Mesothelial cell of epicardium (in vitro differentiated cells): Measurements from ENCODE around the gene ZNF90. TPM values are rescaled to one million over a fixed set of nuclear protein-coding genes. Genes with fewer than 3 reads are reported as not detected.
"Not testable (repeated sequence)": the region's sequence is repeated elsewhere in the genome, so short reads cannot be mapped to it uniquely, and the experiment has no call there.

ENCODE experiments used
- DNase-seq, 2 experiments: peaks; one replicate each; pipeline ENCODE4 v3.0.0; 2021; ENCODE audit warnings: low spot score in 2 of 2; ENCODE audit not compliant: unreplicated experiment in 2 of 2
- H3K27ac Mint-ChIP-seq: 2 replicates; pipeline ENCODE4 v1.8.0; 2021; ENCODE audit warnings: mixed read lengths
- H3K27me3 Mint-ChIP-seq: 2 replicates; pipeline ENCODE4 v1.8.0; 2021; ENCODE audit warnings: low read depth, mixed read lengths
- H3K36me3 Mint-ChIP-seq: 2 replicates; pipeline ENCODE4 v1.8.0; 2021; ENCODE audit warnings: mixed read lengths
- H3K4me1 Mint-ChIP-seq: 2 replicates; pipeline ENCODE4 v1.8.0; 2021; ENCODE audit warnings: mixed read lengths
- H3K4me3 Mint-ChIP-seq: 2 replicates; pipeline ENCODE4 v1.8.0; 2021; ENCODE audit warnings: mild to moderate bottlenecking, moderate library complexity, mixed read lengths
- H3K9me3 Mint-ChIP-seq: 2 replicates; pipeline ENCODE4 v1.8.0; 2021; ENCODE audit warnings: mixed read lengths
- CTCF ChIP-seq: fragments of 200-600 bp; sonication (generic); IDR thresholded peaks from one replicate; pipeline ENCODE4 v1.5.0; 2021; ENCODE audit warnings: antibody characterized with exemption; ENCODE audit not compliant: unreplicated experiment
- total RNA-seq: library from RNA; stranded (reverse); gene quantifications from 3 replicates; pipeline ENCODE4 v1.2.1, GENCODE V29; 2021

ZNF90 gene
- total RNA-seq, 1 donor from 2014 or later: 28.0 TPM

DNA sequence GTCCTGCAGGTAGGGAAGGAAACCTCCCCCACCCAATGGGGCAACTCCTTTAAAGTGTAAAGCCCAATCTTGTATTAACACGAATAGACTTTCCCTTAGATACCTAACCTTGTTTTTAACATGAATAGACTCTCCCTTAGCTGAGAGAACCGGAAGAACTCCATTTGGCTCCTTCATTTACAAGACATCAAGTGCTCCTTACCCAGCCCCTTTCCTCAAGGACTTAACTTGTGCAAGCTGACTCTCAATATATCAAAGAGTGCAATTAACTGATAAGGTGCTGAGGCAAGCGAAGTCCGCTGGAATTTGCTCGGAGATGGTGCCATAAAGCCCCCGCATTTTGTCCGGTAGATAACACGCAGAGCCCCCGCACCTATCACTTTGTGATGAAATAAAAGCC is 9.9 kb upstream of the ZNF90 start:
- no peaks in the 10 kb centered on the region for H3K36me3 Mint-ChIP-seq
- no peaks in the 10 kb centered on the region for H3K27me3 Mint-ChIP-seq
- peaks cover 9% of the 10 kb centered on the region for H3K9me3 Mint-ChIP-seq
- peak overlapping the region; percentile 62 for H3K27ac Mint-ChIP-seq
- peaks cover 13% of the 10 kb centered on the region for H3K4me1 Mint-ChIP-seq
- peak overlapping the region; percentile 57 for H3K4me3 Mint-ChIP-seq
- no peak for TF ChIP-seq CTCF
- DNase-seq: no peak

DNA sequence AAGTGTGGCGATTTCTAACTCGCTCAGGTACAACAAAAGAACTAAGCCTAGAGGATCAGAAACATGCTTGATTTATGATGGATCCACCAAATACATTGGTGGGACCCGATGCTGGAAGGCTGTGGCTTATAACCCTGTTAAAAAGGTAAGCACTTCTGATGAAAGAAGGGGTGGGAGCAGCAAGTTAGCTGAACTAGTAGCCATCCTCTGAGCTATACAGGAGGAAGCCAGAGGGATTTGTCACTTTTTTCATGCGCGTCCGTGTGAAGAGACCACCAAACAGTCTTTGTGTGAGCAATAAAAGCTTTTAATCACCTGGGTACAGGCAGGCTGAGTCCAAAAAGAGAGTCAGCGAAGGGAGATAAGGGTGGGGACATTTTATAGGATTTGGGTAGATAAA is 9.2 kb upstream of the ZNF90 start:
- not testable (repeated sequence) for H3K9me3 Mint-ChIP-seq, H3K27me3 Mint-ChIP-seq, H3K36me3 Mint-ChIP-seq, DNase-seq
- peak overlapping the region; percentile 57 for H3K4me3 Mint-ChIP-seq
- H3K4me1 Mint-ChIP-seq: peaks cover 13% of the 10 kb centered on the region
- H3K27ac Mint-ChIP-seq: peak overlapping the region; percentile 62

DNA sequence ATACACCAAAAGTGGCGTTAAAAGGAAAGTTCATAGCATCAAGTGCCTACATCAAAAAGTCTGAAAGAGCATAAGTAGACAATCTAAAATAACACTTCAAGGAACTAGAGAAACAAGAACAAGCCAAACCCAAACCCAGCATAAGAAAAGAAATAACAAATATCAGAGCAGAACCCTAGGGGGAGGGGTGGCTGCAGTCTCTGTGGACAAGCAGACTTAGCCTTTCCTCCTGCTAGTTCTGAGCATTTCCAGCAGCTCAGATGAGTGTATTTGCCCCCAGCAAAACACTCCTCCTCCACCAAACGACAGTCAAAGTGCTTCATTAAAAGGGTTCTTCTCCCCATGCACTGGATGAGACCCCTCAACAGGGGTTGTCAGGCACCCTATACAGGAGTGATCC is 7.1 kb upstream of the ZNF90 start:
- Mint-ChIP-seq H3K9me3 (peaks cover 9% of the 10 kb centered on the region), H3K4me1 (peaks cover 13% of the 10 kb centered on the region), H3K4me3 (no peak overlapping the region), H3K36me3 (no peaks in the 10 kb centered on the region), H3K27me3 (no peaks in the 10 kb centered on the region), H3K27ac (no peak overlapping the region)
- TF ChIP-seq CTCF: no peak
- DNase-seq: no peak

DNA sequence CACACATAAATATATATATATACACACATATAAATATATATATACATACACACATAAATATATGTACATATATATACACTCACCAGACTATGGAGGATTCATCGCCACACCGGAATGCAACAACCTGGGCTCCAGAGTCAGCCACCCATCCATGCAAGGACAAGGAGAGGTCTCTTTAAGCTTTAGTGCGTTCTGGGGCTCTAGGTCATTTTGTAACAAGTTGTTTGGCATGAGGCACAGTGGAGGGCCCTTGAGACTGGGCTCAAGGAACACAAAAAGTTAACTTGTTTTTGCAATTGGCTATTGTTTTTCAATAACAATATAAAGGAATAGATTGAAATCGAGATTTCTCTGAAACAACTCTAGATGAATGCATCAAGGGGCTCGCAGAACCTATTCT is 4.9 kb upstream of the ZNF90 start:
- Mint-ChIP-seq H3K27ac (no peak overlapping the region), H3K27me3 (no peaks in the 10 kb centered on the region), H3K4me1 (peaks cover 12% of the 10 kb centered on the region), H3K4me3 (no peak overlapping the region), H3K36me3 (no peaks in the 10 kb centered on the region), H3K9me3 (peaks cover 9% of the 10 kb centered on the region)
- DNase-seq: no peak
- TF ChIP-seq CTCF: no peak

DNA sequence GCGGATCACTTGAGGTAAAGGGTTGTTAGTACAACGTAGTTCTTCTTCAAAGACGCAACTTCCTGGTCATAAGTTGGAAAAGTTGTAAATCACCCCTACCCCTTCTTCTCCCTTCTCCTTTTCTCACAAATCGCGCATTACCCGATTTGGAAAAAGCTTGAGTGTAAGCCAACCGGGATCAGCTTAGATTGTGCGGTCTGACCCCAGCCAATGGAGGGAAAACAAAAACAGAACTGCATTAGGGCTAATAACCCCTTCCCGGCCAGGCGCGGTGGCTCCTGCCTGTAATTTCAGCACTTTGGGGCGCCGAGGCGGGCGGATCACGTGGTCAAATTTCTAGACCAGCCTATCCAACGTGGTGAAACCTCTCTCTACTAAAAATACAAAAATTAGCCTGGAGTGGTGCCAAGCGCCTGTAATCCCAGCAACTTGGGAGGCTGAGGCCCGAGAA is 806 bp downstream of the ZNF90 start:
- H3K27me3 Mint-ChIP-seq: no peaks in the 10 kb centered on the region
- TF ChIP-seq CTCF: no peak
- H3K4me1 Mint-ChIP-seq: peaks cover 50% of the 10 kb centered on the region
- peak overlapping the region; percentile 95 for H3K27ac Mint-ChIP-seq
- peak; percentile 27 to 58 for DNase-seq
- H3K9me3 Mint-ChIP-seq: no peaks in the 10 kb centered on the region
- H3K4me3 Mint-ChIP-seq: peak overlapping the region; percentile 87
- peaks cover 5% of the 10 kb centered on the region for H3K36me3 Mint-ChIP-seq

DNA sequence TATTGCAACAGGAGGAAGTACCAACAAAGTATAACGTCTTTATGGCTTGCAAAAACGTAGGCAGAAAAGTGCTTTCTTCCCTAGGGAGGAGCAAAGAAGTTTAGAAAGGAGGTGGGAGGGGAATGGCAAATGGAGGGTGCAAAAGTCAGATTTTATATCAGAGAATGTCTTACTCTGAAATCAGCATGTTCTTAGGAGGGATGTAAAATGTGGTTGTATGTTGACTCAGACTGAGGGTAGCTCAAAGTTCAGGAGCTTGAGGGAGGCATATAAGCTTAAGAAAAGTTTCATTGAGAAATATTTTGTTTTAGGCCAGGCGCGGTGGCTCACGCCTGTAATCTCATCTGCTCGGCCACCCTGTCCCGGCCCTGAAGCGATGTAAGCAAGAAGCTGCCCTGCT is 1.7 kb downstream of the ZNF90 start:
- peak overlapping the region; percentile 88 for H3K27ac Mint-ChIP-seq
- TF ChIP-seq CTCF: no peak
- H3K4me3 Mint-ChIP-seq: peak overlapping the region; percentile 87
- H3K36me3 Mint-ChIP-seq: peaks cover 8% of the 10 kb centered on the region
- no peak for DNase-seq
- peaks cover 50% of the 10 kb centered on the region for H3K4me1 Mint-ChIP-seq
- H3K27me3 Mint-ChIP-seq: no peaks in the 10 kb centered on the region
- H3K9me3 Mint-ChIP-seq: no peaks in the 10 kb centered on the region
